ENCODE data around the gene KCNH5.

The KCNH5 gene

GRCh38 chr14:62670526-62670925 lies 374.7 kb downstream of the KCNH5 start:
- H3K4me3 ChIP-seq (ENCODE audit: low read length, poor library complexity, severe bottlenecking), result no peak overlapping the region

GRCh38 chr14:62667421-62667914 lies 377.8 kb downstream of the KCNH5 start:
- TF ChIP-seq EZH2phosphoT487 (IDR thresholded peaks at IDR 0.05; ENCODE audit: borderline replicate concordance) (no peak), CTCF (conservative IDR thresholded peaks at IDR 0.05; ENCODE audit: low read length) (no peak)

More at GRCh38 chr14:62670526-62670925, 374.7 kb downstream of the KCNH5 start:
- TF ChIP-seq EZH2phosphoT487 (IDR thresholded peaks at IDR 0.05; ENCODE audit: borderline replicate concordance) (no peak), CTCF (conservative IDR thresholded peaks at IDR 0.05; ENCODE audit: low read length) (no peak)
- Histone ChIP-seq H3K9me3 (ENCODE audit: insufficient read depth, low read depth, low read length) (no peaks in the 10 kb centered on the region), H3K9me2 (replicated peaks; ENCODE audit: low read depth, low read length) (no peaks in the 10 kb centered on the region), H3K36me3 (ENCODE audit: insufficient read depth, low read length) (no peaks in the 10 kb centered on the region), H3F3A (ENCODE audit: low read depth) (no peaks in the 10 kb centered on the region), H3K27me3 (ENCODE audit: insufficient read depth, low read length, poor library complexity, severe bottlenecking) (no peaks in the 10 kb centered on the region), H3K4me1 (ENCODE audit: insufficient read depth, low read length, poor library complexity, severe bottlenecking) (no peaks in the 10 kb centered on the region), H3K4me2 (ENCODE audit: low read depth, low read length, poor library complexity, severe bottlenecking) (no peak overlapping the region), H2AFZ (ENCODE audit: low read length) (no peak overlapping the region), H3K9ac (ENCODE audit: low read depth, low read length, poor library complexity, severe bottlenecking) (no peak overlapping the region), H3K79me2 (ENCODE audit: insufficient read depth, low read length) (no peaks in the 10 kb centered on the region), H4K20me1 (ENCODE audit: insufficient read depth, low read length, poor library complexity, severe bottlenecking) (no peaks in the 10 kb centered on the region)

GRCh38 chr14:62665286-62665685 lies 380.0 kb downstream of the KCNH5 start:
- no peaks in the 10 kb centered on the region for H3K9me3 ChIP-seq (ENCODE audit: insufficient read depth, low read depth, low read length)
- no peak overlapping the region for H3K9ac ChIP-seq (ENCODE audit: low read depth, low read length, poor library complexity, severe bottlenecking)
- H3K9me2 ChIP-seq (replicated peaks; ENCODE audit: low read depth, low read length), result no peaks in the 10 kb centered on the region
- TF ChIP-seq EZH2phosphoT487 (IDR thresholded peaks at IDR 0.05; ENCODE audit: borderline replicate concordance) (no peak), CTCF (conservative IDR thresholded peaks at IDR 0.05; ENCODE audit: low read length) (no peak)
- H3K36me3 ChIP-seq (ENCODE audit: insufficient read depth, low read length), result no peaks in the 10 kb centered on the region
- no peaks in the 10 kb centered on the region for H3K27me3 ChIP-seq (ENCODE audit: insufficient read depth, low read length, poor library complexity, severe bottlenecking)
- H3K4me1 ChIP-seq (ENCODE audit: insufficient read depth, low read length, poor library complexity, severe bottlenecking), result no peaks in the 10 kb centered on the region
- no peaks in the 10 kb centered on the region for H3F3A ChIP-seq (ENCODE audit: low read depth)
- no peak overlapping the region for H2AFZ ChIP-seq (ENCODE audit: low read length)
- no peaks in the 10 kb centered on the region for H4K20me1 ChIP-seq (ENCODE audit: insufficient read depth, low read length, poor library complexity, severe bottlenecking)
- H3K4me3 ChIP-seq (ENCODE audit: low read length, poor library complexity, severe bottlenecking), result no peak overlapping the region
- no peaks in the 10 kb centered on the region for H3K79me2 ChIP-seq (ENCODE audit: insufficient read depth, low read length)
- no peak overlapping the region for H3K4me2 ChIP-seq (ENCODE audit: low read depth, low read length, poor library complexity, severe bottlenecking)

More at GRCh38 chr14:62667421-62667914, 377.8 kb downstream of the KCNH5 start:
- Histone ChIP-seq H3K4me1 (ENCODE audit: insufficient read depth, low read length, poor library complexity, severe bottlenecking) (no peaks in the 10 kb centered on the region), H3K9me3 (ENCODE audit: insufficient read depth, low read depth, low read length) (no peaks in the 10 kb centered on the region), H3K4me2 (ENCODE audit: low read depth, low read length, poor library complexity, severe bottlenecking) (no peak overlapping the region), H3K36me3 (ENCODE audit: insufficient read depth, low read length) (no peaks in the 10 kb centered on the region), H3F3A (ENCODE audit: low read depth) (no peaks in the 10 kb centered on the region), H3K27me3 (ENCODE audit: insufficient read depth, low read length, poor library complexity, severe bottlenecking) (no peaks in the 10 kb centered on the region), H3K9ac (ENCODE audit: low read depth, low read length, poor library complexity, severe bottlenecking) (no peak overlapping the region), H3K9me2 (replicated peaks; ENCODE audit: low read depth, low read length) (no peaks in the 10 kb centered on the region), H4K20me1 (ENCODE audit: insufficient read depth, low read length, poor library complexity, severe bottlenecking) (no peaks in the 10 kb centered on the region), H3K79me2 (ENCODE audit: insufficient read depth, low read length) (no peaks in the 10 kb centered on the region), H2AFZ (ENCODE audit: low read length) (no peak overlapping the region), H3K4me3 (ENCODE audit: low read length, poor library complexity, severe bottlenecking) (no peak overlapping the region)
